HEK293T (cell line): Measurements from ENCODE around the gene GPRIN3.

Experiments used
- CTCF ChIA-PET: fragments of 350-600 bp; formaldehyde crosslinking; extraction: SDS; loops from one replicate; lab custom pipeline; 2021; ENCODE audit warnings: antibody characterized with exemption, inconsistent platforms; lab: Yijun Ruan, JAX
- POLR2A ChIA-PET: fragments of 350-600 bp; formaldehyde crosslinking; extraction: SDS; loops from one replicate; lab custom pipeline; 2020; ENCODE audit warnings: antibody characterized with exemption, inconsistent platforms; lab: Yijun Ruan, JAX
- DNase-seq: peaks from one replicate; pipeline ENCODE4 v3.0.0; 2012; ENCODE audit warnings: mixed read lengths; ENCODE audit errors: extremely low spot score
- ARNT ChIP-seq: fragments of 450-650 bp; IDR thresholded peaks from 2 replicates; pipeline ENCODE4 v1.6.1; 2017; ENCODE audit warnings: mild to moderate bottlenecking
- BHLHE40 ChIP-seq: fragments of 450-650 bp; IDR thresholded peaks from 2 replicates; pipeline ENCODE4 v1.6.1; 2016; ENCODE audit warnings: mild to moderate bottlenecking, moderate library complexity, borderline replicate concordance
- CTBP1 ChIP-seq: fragments of 450-650 bp; IDR thresholded peaks from 2 replicates; pipeline ENCODE4 v1.6.1; 2016; ENCODE audit warnings: borderline replicate concordance
- ELF4 ChIP-seq: fragments of 450-650 bp; IDR thresholded peaks from 2 replicates; pipeline ENCODE4 v1.6.1; 2017; ENCODE audit warnings: antibody characterized with exemption
- FOXA1 ChIP-seq: fragments of 450-650 bp; IDR thresholded peaks from 2 replicates; pipeline ENCODE4 v1.6.1; 2016; ENCODE audit warnings: mild to moderate bottlenecking
- FOXK2 ChIP-seq: fragments of 450-650 bp; IDR thresholded peaks from 2 replicates; pipeline ENCODE4 v1.6.1; 2016; ENCODE audit warnings: mild to moderate bottlenecking
- FOXM1 ChIP-seq: fragments of 450-650 bp; IDR thresholded peaks from 2 replicates; pipeline ENCODE4 v1.6.1; 2017; ENCODE audit warnings: mild to moderate bottlenecking, borderline replicate concordance
- HDGF ChIP-seq: fragments of 450-650 bp; IDR thresholded peaks from 2 replicates; pipeline ENCODE4 v1.6.1; 2017; ENCODE audit warnings: antibody characterized with exemption, borderline replicate concordance
- L3MBTL2 ChIP-seq: fragments of 450-650 bp; conservative IDR thresholded peaks from 2 replicates; pipeline ENCODE4 v1.6.1; 2016; ENCODE audit warnings: mild to moderate bottlenecking
- LEF1 ChIP-seq: fragments of 450-650 bp; IDR thresholded peaks from 2 replicates; pipeline ENCODE4 v1.6.1; 2017; ENCODE audit warnings: mild to moderate bottlenecking, borderline replicate concordance
- NFRKB ChIP-seq: fragments of 450-650 bp; IDR thresholded peaks from 2 replicates; pipeline ENCODE4 v1.6.1; 2016; ENCODE audit warnings: mild to moderate bottlenecking, moderate library complexity
- SP1 ChIP-seq: fragments of 450-650 bp; IDR thresholded peaks from 2 replicates; pipeline ENCODE4 v1.6.1; 2017
- SUZ12 ChIP-seq: fragments of 450-650 bp; IDR thresholded peaks from 2 replicates; pipeline ENCODE4 v1.6.1; 2016; ENCODE audit warnings: mild to moderate bottlenecking
- TARDBP ChIP-seq: fragments of 450-650 bp; IDR thresholded peaks from 2 replicates; pipeline ENCODE4 v1.6.1; 2016
- ZNF384 ChIP-seq: fragments of 450-650 bp; IDR thresholded peaks from 2 replicates; pipeline ENCODE4 v1.6.1; 2016
- TF ChIP-seq, protein P1 (sequence below): fragments of 450-650 bp; IDR thresholded peaks from 2 replicates; pipeline ENCODE4 v1.6.1; 2016

The GPRIN3 gene

DNA sequence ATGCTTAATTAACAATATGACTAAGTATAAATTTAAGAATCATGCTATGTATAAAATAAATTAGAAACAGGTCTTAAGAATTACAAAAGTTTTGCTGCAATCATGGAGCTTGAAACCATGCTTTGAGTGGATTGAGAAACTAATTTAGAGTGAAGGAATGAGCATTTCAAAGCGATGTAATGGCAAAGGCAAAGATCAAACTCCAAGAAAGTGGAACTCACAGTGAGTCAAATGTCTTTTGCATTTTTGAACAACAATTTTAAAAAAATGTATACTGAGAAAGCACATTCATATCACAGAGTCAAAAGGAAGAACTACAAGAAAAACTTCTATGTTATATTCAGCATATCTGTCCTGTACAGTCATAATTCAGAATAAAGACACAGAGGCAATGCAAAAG is 6.6 kb downstream of the GPRIN3 start:
- no peak for TF ChIP-seq ZNF384
- no peak for TF ChIP-seq SUZ12
- TF ChIP-seq TARDBP, result no peak
- TF ChIP-seq SP1, result no peak
- TF ChIP-seq NFRKB, result no peak
- no peak for TF ChIP-seq FOXK2
- no peak for TF ChIP-seq ELF4
- TF ChIP-seq, protein P1, sequence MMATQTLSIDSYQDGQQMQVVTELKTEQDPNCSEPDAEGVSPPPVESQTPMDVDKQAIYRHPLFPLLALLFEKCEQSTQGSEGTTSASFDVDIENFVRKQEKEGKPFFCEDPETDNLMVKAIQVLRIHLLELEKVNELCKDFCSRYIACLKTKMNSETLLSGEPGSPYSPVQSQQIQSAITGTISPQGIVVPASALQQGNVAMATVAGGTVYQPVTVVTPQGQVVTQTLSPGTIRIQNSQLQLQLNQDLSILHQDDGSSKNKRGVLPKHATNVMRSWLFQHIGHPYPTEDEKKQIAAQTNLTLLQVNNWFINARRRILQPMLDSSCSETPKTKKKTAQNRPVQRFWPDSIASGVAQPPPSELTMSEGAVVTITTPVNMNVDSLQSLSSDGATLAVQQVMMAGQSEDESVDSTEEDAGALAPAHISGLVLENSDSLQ, result no peak
- TF ChIP-seq BHLHE40, result no peak
- no peak for TF ChIP-seq L3MBTL2
- TF ChIP-seq FOXM1, result no peak
- TF ChIP-seq HDGF, result no peak
- no peak for TF ChIP-seq CTBP1
- no peak for TF ChIP-seq LEF1
- CTCF ChIA-PET, result no interaction called here
- no peak for DNase-seq
- POLR2A ChIA-PET, result interaction anchor here (1.0 kb wide), 1 partner anchor 17 kb away, joined by 3 read pairs; no protein-coding TSS in a partner anchor

DNA sequence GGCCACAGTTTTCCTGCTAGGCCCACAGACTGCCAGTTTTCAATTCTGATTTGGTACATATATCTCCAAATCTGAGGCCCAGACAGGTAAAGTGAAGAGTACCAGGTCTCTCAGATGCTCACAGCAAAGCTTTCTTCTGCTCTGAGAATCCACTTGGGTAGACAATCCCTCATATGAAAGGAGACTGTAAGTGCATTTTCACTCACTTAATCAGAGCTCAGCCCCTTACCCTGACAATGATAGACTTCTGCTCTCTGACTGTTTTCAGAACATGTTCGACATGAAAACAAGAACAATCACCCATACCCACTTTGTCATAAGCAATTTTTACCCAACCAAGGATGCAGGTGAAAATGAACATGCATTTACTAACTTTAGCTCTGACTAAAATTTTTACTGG is 7.1 kb downstream of the GPRIN3 start:
- DNase-seq, result no peak
- no peak for TF ChIP-seq CTBP1
- no peak for TF ChIP-seq ELF4
- no peak for TF ChIP-seq FOXM1
- TF ChIP-seq SUZ12, result no peak
- TF ChIP-seq TARDBP, result no peak
- no peak for TF ChIP-seq FOXK2
- no peak for TF ChIP-seq SP1
- TF ChIP-seq, protein P1, result no peak
- no peak for TF ChIP-seq LEF1
- no peak for TF ChIP-seq L3MBTL2
- TF ChIP-seq ZNF384, result no peak
- TF ChIP-seq NFRKB, result no peak
- TF ChIP-seq BHLHE40, result no peak
- no peak for TF ChIP-seq HDGF
- CTCF ChIA-PET, result no interaction called here
- POLR2A ChIA-PET, result interaction anchor here (1.0 kb wide), 1 partner anchor 16 kb away, joined by 3 read pairs; no protein-coding TSS in a partner anchor

- ChIA-PET POLR2A (interaction anchor here (1.0 to 1.9 kb wide), 2 partner anchors 8 to 16 kb away, joined by 3 to 7 read pairs; partner anchors contain the start of gene GPRIN3), CTCF (interaction anchor here (1.1 kb wide), 1 partner anchor 40 kb away, joined by 3 read pairs; no protein-coding TSS in a partner anchor)
- TF ChIP-seq SP1, result no peak
- TF ChIP-seq FOXK2, result no peak
- TF ChIP-seq HDGF, result no peak
- TF ChIP-seq ZNF384, result no peak
- no peak for TF ChIP-seq NFRKB
- no peak for DNase-seq
These were observed 7.5 kb downstream of the GPRIN3 start for GRCh38 chr4:89300060-89300459.

DNA sequence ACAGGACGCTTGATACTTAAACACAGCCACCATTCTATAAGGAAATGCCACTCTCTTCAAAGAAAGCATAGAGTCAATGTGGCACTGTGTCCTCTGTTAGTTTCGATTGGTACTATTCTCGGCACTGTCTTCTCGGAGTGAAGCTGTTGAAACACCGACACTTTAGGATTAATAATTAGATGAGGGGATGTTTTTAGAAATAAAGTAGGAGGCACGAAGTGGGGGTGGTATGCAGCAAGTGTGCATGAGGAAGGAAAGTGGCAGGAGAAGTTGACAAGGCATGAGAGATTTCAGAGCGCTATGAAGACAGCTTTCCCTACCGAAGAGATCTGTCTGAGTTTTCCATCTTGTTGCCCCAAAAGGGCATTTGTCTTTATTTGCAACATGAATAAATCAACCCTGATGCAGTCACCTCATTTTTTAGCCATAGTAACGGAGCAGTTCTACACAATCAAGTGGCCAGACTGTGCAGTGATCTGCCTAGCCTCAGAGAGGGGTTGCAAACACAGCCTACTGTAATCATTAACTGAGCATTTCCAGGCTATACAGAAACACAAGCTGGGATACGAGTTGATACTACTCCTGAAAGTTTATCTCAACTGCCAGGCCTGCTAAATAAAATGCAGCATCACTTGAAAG is 8.3 kb downstream of the GPRIN3 start:
- POLR2A ChIA-PET, result interaction anchor here (1.9 kb wide), 1 partner anchor 8 kb away, joined by 7 read pairs; the partner anchor contains the start of gene GPRIN3
- DNase-seq, result no peak
- TF ChIP-seq FOXM1, result no peak
- TF ChIP-seq, protein P1, result peak; percentile 56; the same call in 1 of the 2 replicates
- CTCF ChIA-PET, result interaction anchor here (1.0 to 1.1 kb wide), 2 partner anchors 9 to 40 kb away, joined by 3 read pairs; partner anchors contain the start of gene GPRIN3

DNA sequence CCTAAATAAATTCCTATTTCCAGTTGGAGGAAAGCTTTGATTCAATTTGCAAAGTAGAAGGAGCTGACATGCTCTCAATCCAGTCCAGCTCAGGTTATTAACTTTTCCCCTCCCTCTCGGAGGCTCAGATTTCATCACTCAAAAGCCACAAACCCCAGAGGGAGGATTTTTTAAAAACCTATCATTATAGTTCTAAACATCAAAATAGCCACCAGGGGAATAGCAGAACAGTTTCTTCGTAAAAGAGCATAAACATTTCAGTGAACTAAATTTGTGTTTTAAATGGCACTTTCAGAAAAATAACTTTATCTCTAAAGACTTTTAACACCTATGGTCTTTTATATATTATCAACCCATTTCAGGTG is 8.8 kb downstream of the GPRIN3 start:
- ChIA-PET POLR2A (interaction anchor here (1.9 kb wide), 1 partner anchor 9 kb away, joined by 7 read pairs; the partner anchor contains the start of gene GPRIN3), CTCF (interaction anchor here (1.0 kb wide), 1 partner anchor 9 kb away, joined by 3 read pairs; the partner anchor contains the start of gene GPRIN3)
- no peak for TF ChIP-seq SUZ12
- no peak for TF ChIP-seq CTBP1
- no peak for TF ChIP-seq LEF1
- no peak for TF ChIP-seq FOXK2
- TF ChIP-seq ZNF384, result no peak
- TF ChIP-seq NFRKB, result no peak
- no peak for TF ChIP-seq L3MBTL2
- no peak for TF ChIP-seq SP1
- TF ChIP-seq FOXA1, result no peak
- DNase-seq, result peak; percentile 41

- ChIA-PET POLR2A (interaction anchor here (1.9 kb wide), 1 partner anchor 9 kb away, joined by 7 read pairs; the partner anchor contains the start of gene GPRIN3), CTCF (interaction anchor here (1.0 kb wide), 1 partner anchor 10 kb away, joined by 3 read pairs; the partner anchor contains the start of gene GPRIN3)
- TF ChIP-seq FOXK2 (no peak), ELF4 (no peak), FOXA1 (no peak), BHLHE40 (no peak), NFRKB (no peak), FOXM1 (no peak), TARDBP (no peak), HDGF (no peak), ARNT (no peak), SUZ12 (no peak), LEF1 (no peak), CTBP1 (no peak), L3MBTL2 (no peak), ZNF384 (no peak), SP1 (no peak)
- TF ChIP-seq, protein P1, result no peak
- DNase-seq, result no peak
These were observed 9.4 kb downstream of the GPRIN3 start for GRCh38 chr4:89298155-89298554.
